Fibroblast of peridontal ligament (primary cell): Measurements from ENCODE around the gene EHMT1.
A peak's percentile ranks its signal among the peaks of the same experiment; 100 is the strongest.

Experiments
- DNase-seq: peaks from one replicate; pipeline ENCODE4 v3.0.0-alpha.2; 2010; ENCODE audit errors: extremely low read depth

EHMT1 gene

DNA sequence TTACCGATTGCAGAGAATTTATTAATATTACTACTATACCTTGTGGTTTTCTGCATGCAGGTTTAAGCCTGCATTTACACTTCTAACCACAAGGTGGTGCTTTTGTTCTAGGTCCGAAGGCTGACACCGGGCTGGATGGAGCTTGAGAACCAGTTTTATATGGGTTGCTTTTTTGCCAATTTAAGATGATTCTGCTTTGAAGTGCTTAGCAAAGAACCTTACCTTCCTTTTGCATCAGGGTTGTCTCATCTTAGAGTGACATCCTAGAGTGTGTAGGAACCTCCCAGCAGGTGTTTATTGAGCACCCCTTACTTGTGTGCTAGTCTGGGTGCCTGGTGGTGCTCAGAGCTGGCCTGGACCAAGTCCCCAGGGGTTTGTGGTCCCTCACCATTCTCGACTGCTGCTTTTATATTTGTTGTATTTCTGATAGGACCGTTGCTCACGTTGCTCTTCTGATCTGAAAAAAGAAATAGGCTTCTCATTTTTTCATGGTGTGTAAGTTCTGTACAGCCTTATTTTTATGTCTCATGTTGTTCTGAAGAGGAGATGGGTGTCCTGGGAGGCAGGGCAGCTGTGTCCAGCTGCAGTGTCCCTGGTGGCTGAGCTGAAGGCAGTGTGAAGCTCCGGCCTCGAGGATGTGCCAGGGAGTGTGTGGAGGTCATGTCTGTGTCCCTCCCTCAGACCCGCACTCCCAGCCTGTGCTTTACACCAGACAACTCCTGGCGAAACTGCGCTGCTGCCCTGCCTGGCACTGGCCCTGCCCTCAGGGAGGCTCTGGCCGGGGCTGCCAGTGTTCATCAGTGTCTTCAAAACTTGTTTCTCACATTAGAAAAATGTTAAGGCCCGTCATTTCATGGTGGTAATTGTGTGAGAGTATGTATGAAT, 54.3 kb downstream of the EHMT1 start:
- peak; percentile 85 for DNase-seq

DNA sequence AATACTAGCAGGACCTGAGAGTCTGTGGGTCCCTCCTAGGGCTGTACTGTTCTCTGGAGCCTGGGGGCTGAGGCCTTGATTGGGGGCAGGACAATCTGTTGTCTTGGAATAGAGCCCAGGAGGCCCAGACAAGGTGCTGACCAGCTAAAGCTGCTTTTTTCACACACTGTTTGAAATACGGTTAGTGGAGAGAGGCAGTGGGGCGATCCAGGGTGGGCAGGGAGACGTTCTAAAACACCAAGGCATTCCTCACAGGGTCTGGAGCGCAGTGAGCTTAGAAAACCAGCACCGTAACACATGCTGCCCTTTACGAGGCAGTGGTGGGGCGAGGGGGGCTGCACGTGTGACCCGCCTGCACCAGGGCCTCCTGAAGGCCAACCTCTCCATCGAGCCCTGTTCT, 55.1 kb downstream of the EHMT1 start:
- no peak for DNase-seq

DNA sequence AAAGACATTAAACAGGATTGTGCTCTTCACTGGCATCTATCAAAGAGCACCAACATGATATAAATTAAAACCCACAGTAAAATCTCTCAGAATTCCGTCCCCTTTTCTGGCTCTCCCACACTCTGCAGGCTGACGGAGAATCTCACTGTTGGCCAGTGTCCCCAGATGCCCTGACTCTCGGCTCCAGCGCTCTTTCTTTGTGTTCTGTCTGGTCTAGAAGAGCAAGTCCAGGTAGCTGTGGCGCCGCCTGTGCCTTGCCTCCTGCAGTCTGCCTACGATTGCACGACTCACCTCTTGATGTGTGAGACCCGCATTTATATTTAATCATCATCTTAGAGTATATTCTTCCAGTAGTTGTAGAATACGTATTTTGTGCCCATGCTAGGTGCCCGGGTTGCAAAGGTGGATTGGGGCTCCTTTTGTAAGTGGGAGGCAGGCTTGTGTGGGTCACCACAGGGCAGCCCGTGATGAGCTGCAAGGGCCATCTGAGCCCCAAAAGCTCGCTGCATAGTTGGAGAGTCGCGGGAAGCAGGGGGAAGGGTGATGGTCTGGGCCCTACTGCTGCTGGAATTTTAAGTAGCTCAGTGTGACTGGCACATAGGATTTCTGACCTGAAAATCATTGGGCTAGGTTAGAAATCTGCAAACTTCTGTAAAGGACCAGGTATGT, 55.6 kb downstream of the EHMT1 start:
- DNase-seq: no peak

DNA sequence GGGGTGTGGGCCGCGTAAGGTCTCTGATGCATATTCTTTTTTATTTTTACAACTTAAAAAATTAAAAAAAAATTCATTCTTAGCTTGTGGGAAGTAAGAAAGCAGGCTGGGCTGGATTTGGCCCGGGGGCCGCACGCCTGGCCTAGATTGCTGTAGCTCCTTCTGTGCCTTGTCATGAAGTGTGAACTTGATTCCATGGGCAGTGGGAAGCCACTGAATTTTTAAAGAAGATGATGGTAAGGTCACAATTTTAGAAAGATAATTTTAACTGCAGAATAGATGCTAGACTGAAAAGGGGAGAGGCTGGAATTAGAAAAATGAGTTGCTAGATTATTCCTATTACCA, 56.1 kb downstream of the EHMT1 start:
- DNase-seq: no peak

DNA sequence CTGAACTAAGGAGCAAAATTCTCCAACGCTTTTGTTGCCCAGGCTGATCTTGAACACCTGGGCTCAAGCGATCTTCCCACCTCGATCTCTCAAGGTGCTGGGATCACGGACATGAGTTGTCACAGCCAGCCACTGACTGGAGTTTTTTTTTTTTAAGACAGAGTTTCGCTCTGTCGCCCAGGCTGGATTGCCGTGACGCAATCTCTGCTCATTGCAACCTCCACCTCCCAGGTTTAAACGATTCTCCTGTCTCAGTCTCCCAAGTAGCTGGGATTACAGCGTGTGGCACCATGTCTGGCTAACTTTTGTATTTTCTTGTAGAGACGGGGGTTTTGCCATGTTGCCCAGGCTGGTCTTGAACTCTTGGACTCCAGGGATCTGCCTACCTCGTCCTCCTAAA, 58.2 kb downstream of the EHMT1 start:
- DNase-seq: no peak

DNA sequence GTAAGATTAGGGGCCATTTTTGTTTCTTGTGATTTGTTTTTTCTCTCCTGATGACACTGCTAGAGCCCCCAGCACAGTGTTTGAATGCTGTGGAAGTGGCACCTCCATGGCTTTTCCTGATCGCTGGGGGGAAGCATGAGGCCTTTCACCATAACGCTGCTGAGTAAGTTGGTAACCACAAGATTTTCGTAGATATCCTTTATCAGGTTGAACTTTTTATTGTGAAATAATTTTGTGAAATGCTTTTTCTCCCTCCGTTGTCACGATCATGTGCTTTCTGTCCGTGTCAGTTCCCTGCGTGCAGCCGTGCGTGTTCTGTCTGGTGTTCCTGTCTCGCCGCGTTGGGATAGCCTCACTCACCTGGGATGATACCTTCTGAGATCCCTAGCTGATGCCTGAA, 59.4 kb downstream of the EHMT1 start:
- no peak for DNase-seq

DNA sequence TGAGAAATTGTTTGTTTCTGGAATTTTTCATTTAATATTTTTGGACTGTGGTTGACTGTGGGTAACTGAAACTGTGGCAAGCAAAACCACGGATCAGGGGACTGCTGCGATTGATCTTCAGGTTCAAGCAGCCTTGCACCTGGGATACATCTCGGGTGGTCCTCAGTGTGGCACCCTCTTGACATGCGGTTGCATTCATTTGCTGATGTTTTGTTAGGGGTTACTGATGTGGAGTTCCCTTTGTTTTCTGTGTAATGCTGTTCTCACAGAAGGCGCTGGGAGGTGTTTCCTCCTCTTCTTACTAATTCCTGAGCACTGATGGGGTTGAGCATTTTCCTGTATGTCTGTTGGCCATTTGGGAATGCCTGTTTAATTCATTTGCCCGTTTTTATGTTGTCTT, 60.4 kb downstream of the EHMT1 start:
- DNase-seq: no peak

DNA sequence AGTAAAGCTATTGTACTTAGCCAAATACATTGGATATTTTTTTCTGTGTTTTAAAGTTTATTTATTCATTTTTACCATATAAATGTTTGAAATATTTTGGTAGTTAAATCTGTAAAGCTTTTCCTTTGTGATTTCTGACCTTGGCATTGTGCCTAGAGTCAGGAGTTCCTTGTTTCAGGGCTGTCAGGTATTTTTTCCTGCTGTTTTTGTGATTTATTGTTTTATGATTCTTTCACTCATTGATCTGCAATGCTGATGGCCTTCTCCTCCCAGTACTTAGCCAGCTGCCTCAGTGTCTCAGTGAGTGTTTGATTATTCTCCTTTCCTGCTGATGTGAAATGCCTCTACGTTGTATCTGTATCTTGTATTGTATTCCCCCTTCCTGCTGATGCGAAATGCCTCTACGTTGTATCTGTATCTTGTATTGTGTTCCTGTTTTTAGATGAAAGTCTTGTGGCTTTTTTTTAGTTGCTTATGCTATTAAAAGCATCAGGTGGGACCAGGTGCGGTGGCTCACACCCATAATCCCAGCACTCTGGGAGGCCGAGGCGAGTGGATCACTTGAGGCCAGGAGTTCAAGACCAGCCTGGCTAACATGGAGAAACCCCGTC, 61.0 kb downstream of the EHMT1 start:
- DNase-seq: no peak

DNA sequence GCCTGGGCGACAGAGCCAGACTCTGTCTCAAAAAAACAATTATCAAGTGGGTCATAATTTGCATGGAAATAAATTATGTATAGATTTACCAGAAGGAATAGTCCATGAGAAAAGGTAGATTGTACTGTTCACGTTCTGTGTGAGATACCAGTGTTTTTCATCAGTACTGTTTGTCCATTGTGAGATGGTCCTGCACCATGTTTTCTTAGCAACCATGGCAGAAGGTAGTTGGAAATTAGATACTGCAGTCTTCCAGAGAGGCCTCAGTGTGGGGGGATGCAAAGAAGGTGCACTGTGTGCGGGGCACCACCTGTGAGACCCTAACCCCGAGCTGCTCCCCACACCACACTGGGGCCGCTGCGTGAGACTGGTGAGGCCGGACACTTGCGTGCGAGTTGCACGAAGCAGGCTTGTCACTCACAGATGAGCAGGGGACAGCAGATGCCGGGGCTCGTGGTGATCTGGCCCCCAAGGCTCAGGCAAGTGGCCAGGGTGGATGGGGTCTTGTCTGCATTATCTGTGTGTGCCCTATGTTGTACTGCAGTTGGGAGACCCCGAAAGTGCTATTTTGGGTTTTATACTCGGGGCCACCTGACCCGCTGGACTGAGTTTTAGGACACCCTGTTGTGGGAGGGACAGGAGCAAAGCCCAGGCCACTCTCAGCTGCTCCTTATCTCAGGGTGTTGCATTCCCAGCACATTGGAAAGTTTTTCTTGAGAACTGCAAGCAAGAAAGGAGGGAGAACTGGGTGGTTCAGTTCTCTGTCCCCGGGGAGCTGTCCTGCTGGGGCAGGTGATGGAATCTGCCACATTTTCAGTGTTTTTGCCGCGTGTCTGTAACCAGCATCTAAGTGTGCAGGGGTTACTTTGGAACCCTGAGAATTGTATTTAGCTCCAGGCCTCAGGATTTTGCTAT, 61.9 kb downstream of the EHMT1 start:
- DNase-seq: no peak

DNA sequence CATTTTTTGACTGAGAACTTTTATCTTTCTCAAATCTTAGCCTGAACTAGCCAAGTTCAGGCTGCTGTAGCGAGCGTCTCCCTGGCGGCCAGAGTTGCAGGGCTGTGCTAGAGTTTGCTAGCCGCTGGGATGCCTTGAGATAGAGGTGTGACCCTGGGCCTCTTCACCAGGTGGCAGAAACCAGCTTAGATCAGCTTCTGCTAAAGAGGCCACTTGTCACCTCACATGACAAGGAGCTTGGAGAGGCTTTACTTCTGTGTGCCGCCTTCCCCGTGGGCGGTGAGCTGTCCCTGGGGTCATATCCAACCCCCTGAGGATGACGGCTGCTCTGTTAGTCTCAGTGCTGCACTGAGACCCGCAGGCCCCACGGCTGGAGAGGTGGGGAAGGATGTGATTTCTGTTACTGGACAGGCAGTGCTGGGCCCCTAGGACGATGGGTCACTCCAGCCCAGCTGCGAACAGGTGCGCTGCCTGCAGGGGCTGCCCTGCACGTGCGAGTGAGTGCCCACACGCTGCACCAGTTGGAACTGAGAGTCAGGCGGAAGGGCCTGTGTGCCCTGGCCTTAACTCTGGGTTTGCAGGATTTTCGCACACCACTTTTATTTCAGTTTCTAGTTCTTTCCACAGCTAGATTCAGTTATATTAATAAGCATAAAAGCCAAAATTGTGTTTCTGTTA, 63.8 kb downstream of the EHMT1 start:
- no peak for DNase-seq

DNA sequence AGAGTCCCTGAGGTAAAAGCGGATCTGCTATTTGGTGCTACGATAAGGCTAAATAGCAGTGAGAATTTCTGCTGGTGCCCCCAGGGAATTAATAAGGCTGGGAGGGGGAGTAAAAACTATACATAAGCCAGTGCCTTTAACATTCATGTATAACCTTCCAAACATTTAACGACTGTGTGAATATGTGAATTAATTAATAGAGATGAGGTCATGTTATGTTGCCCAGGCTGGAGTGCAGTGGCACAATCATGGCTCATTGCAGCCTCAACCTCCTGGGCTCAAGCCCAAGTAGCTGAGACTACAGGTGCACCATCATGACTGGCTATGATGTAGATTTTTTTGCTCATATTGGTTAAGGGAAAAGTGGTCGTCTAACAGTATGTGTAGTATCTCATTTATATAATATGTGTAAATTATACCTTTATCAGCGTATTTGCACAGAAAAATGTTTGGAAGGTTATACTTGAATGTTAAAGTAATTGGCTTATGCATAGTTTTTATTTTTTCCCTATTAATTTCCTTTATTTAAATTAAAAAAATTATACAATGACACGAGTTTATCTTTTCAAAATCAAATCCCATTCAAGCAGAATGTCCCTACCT, 64.6 kb downstream of the EHMT1 start:
- DNase-seq: no peak

DNA sequence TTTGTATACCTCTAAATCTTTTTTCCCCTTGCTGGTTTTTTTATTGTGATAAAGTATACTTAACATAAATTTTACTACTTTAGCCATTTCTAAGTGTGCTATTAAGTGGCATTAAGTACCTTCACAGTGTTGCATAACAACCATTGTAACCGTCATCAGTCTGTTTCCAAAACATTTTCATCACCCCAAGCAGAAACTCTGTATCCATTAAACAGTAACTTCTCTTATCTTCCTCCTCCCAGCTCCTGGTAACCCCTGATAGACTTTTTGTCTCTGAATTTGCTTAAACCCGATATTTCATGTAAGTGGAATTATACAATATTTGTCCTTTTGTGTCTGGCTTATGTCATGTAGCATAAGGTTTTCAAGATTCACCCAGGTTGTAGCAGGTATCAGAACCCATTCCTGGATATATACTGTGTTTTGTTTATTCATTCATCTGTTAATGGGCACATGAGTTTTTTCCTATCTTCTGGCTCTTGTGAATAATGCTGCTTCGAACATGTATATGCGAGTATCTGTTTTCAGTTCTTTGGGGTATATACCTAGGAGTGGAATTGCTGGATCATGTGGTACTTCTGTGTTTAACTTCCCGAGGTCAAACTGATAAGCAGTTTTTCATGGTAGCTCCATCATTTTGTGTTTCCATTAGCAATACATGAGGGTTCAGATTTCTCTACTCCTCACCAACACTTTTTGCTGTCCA, 66.4 kb downstream of the EHMT1 start:
- no peak for DNase-seq

DNA sequence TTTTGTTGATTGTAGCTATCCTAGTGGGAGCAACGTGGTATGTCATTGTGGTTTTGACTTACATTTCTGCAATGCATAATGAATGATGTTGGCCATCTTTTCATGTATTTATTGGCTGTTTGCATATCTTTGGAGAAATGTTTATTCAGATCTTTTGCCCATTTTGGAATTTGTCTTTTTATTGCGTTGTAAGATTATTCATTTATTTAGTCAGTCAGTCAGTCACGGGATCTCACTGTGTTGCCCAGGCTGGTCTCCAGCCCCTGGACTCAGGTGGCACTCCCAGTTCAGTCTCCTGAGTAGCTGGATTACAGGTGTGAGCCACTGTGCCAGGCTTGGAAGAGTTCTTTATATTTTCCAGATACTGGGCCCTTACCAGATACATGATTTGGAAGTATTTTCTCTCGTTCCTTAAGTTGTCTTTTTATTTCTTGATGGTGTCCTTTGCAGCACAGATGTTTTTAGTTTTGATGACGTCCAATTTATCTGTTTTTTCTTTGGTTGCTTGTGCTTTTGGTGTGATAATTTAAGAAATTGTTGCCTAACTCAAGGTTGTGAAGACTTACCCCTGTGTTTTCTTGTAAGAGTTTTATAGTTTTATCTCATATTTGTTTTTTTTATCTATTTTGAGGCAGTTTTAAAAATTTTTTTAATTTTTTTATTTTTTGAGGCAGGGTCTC, 67.1 kb downstream of the EHMT1 start:
- peak; percentile 88 for DNase-seq

DNA sequence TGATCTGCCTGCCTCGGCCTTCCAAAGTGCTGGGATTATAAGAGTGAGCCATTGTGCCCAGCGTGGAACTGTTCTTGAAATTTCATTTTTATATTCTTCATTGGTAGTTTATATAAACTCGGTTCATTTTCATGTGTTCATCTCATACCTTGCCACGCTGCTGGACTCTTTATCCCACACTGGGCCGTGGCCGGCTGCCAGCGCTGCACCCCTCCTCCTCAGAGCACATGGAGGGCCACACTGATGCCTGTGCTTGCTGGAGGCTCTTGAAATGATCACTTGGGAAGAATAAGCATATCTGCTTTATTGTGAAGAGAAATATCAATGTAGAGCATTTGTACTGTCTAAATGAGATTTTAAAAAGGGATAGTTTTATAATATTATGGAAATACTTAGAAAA, 69.5 kb downstream of the EHMT1 start:
- no peak for DNase-seq

DNA sequence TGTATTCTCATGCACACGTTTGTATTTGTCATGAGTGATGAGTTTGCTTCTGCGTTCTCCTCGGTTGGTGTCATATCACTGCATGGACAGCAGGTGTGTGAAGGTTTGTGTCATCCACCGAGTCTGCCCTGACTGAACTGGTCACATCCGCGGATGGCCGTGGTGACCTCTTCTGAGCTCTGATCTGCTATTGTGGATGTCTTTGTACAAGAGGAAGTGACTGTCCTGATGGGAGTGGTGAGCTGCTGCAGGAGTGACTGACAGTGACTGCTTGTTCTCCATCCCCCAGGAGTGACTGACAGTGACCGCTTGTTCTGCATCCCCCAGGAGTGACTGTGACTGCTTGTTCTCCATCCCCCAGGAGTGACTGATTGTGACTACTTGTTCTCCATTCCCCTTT, 69.9 kb downstream of the EHMT1 start:
- DNase-seq: no peak

DNA sequence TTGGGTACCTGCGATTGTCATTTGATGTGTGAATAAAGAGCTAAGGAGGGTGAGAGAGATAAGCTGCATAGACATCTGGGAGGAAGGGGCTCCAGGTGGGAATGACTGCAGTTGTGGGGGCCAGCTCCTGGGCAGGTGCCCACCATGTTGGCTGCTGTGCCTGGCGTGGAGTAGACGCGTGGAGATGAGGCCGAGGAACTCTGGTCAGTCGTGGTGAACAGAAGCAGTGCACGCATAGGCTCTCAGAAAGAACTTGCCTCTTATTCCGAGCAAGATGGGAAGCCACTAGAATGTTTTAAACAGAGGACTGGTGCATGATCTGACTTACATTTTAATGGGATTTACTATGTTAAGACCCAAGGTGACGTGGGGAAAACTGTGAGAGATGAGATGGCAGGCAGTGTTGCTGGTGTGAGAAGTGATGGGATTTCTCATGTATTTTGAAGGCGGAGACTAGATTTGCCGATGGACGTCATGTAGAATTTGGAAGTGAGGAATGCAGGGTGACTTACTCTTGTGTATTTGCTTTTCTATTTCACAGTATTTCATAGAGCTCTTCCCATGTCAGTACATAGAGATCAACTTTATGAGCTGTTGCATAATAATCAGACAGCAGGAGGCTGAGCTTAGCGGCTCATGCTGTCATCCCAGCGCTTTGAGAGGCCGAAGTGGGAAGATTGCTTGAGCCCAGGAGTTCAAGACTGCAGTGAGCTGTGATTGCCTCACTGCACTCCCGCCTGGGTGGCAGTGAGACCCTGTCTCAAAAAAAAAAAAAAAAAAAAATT, 71.1 kb downstream of the EHMT1 start:
- peak; percentile 36 for DNase-seq

DNA sequence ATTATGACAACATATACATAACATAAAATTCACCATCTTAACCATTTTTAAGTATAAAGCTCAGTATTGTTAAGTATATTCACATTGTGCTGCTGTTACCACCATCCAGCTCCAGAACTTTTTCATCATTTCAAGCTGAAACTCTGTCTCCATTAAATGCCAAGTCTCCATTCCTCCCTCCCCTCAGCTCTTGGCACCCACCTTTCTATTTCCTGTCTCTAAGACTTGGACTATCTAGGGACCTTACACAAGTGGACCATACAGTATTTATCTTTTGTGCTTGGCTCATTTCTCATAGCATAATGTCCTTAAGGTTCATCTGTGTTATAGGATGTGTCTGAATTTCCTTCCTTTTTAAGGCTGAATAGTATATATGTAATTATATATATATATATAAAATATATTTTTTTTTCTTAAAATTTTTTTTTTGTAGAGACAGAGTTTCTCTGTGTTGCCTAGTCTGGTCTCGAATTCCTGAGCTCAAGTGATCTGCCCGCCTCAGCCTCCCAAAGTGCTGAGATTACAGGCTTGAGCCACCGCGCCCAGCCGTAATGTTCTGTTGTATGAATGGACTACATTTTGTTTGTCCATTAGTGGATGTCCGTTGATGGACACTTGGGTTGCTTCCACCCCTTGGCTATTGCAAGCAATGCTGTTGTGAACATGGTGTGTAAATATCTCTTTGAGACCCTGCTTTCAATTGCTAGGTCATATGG, 72.3 kb downstream of the EHMT1 start:
- no peak for DNase-seq

DNA sequence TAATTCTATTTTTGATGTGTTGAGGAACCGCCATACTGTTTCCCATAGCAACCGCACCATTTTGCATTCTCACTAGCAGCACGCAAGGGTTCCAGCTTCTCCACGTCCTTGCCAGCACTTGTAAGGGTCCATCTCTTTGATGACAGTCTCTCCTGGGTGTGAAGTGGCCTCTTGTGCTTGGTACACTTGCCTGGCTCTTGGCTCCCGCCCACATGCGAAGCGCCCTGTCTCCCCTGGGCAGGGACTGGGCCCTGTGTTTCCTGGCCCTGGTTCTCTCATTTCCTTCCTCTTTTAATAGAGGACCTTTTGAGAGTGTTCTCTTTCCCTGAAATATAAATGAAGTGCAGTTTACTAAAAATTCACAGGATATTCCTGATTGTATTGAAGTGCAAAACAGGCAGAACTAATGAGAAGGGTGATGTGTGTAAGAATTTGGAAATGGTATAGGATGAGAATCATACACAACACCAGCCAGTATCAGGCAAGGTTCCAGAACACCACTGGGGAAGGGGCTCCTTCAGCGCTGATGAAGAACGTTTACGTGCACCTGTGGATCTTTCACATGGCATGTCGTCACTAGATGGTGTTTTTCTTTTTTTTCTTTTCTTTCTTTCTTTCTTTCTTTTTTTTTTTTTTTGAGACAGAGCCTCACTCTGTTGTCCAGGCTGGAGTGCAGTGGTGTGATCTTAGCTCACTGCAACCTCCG, 73.0 kb downstream of the EHMT1 start:
- no peak for DNase-seq
